ENCODE measurements around the gene OXA1L. TPM values are rescaled to one million over a fixed set of nuclear protein-coding genes. Genes with fewer than 3 reads are reported as not detected.
A peak's percentile ranks its signal among the peaks of the same experiment; 100 is the strongest.

Gene OXA1L
- total and polyA plus RNA-seq, 2 of the 13 experiments (the other 11 are each of a cell fraction or from before 2014, with no cell fraction given): 230 to 589 TPM

- peak; percentile 97 for TF ChIP-seq ZNF710 (CRISPR knock-in tag; IDR thresholded peaks at IDR 0.05; ENCODE audit: borderline replicate concordance)
- peak; percentile 3; the same call in 1 of the 2 replicates for TF ChIP-seq HNF4G (IDR thresholded peaks at IDR 0.05; ENCODE audit: borderline replicate concordance, low read depth, low read length)
- peak; percentile 65 for TF ChIP-seq HNF4G (CRISPR knock-in tag; IDR thresholded peaks at IDR 0.05; ENCODE audit: borderline replicate concordance, low read depth)
- TF ChIP-seq ZNF451 (CRISPR knock-in tag; IDR thresholded peaks at IDR 0.05): peak; percentile 78
- TF ChIP-seq EZH2 (conservative IDR thresholded peaks at IDR 0.05; ENCODE audit: low read depth, low read length): peak; percentile 88
- TF ChIP-seq PREB (CRISPR knock-in tag; IDR thresholded peaks at IDR 0.05): peak; percentile 96
- TF ChIP-seq ZNF609 (CRISPR knock-in tag; IDR thresholded peaks at IDR 0.05; ENCODE audit: borderline replicate concordance): peak; percentile 92
- TF ChIP-seq TAF1 (CRISPR knock-in tag; IDR thresholded peaks at IDR 0.05): peak; percentile 100
- TF ChIP-seq ZSCAN9 (CRISPR knock-in tag; IDR thresholded peaks at IDR 0.05; ENCODE audit: borderline replicate concordance): peak; percentile 97
- TF ChIP-seq MTF2 (CRISPR knock-in tag; IDR thresholded peaks at IDR 0.05; ENCODE audit: borderline replicate concordance): peak; percentile 99
- peak; percentile 95 for TF ChIP-seq SNAPC2 (CRISPR knock-in tag; IDR thresholded peaks at IDR 0.05)
- TF ChIP-seq SRY (CRISPR knock-in tag; IDR thresholded peaks at IDR 0.05): peak; percentile 97
- peak; percentile 34; the same call in 1 of the 2 replicates for TF ChIP-seq AKAP8 (CRISPR knock-in tag; IDR thresholded peaks at IDR 0.05)
- peak; percentile 99 for TF ChIP-seq ZNF275 (CRISPR knock-in tag; IDR thresholded peaks at IDR 0.05; ENCODE audit: borderline replicate concordance)
- peak; percentile 96 for TF ChIP-seq KDM2A (CRISPR knock-in tag; IDR thresholded peaks at IDR 0.05; ENCODE audit: borderline replicate concordance, low read depth)
- TF ChIP-seq IRF2 (CRISPR knock-in tag; IDR thresholded peaks at IDR 0.05): peak; percentile 94; the same call in 1 of the 2 replicates
- TF ChIP-seq ZNF639 (CRISPR knock-in tag; conservative IDR thresholded peaks at IDR 0.05): peak; percentile 80
- TF ChIP-seq PAX8 (CRISPR knock-in tag; IDR thresholded peaks at IDR 0.05; ENCODE audit: borderline replicate concordance): peak; percentile 99; the same call in 1 of the 2 replicates
Observed at GRCh38 chr14:22766457-22767322, at the start of gene OXA1L (continued).

All from HepG2 (cell line).